Muscle layer of duodenum (tissue), 2 donors: ENCODE results near the gene PPP2R2C.

Experiments used
- H3K27ac ChIP-seq: one replicate; pipeline ENCODE4 v1.7.0; 2013; ENCODE audit warnings: mild to moderate bottlenecking, low read length
- H3K27me3 ChIP-seq: one replicate; pipeline ENCODE4 v1.7.0; 2013; ENCODE audit warnings: low read depth, mild to moderate bottlenecking, control low read depth, low read length
- H3K36me3 ChIP-seq, 2 donors: one replicate each; pipeline ENCODE4 v1.7.0; 2013; ENCODE audit warnings: low read length in 2 of 2, control low read depth in 1 of 2, mild to moderate bottlenecking in 1 of 2; ENCODE audit not compliant: insufficient read depth in 2 of 2, control insufficient read depth in 1 of 2
- H3K4me1 ChIP-seq, 2 donors: one replicate each; pipeline ENCODE4 v1.7.0; 2013; ENCODE audit warnings: low read length in 2 of 2, mild to moderate bottlenecking in 2 of 2, control low read depth in 1 of 2, moderate library complexity in 1 of 2; ENCODE audit not compliant: insufficient read depth in 2 of 2, control insufficient read depth in 1 of 2
- H3K4me3 ChIP-seq, 2 donors: one replicate each; pipeline ENCODE4 v1.7.0; 2013; ENCODE audit warnings: low read length in 2 of 2, low read depth in 1 of 2, mild to moderate bottlenecking in 1 of 2
- H3K9me3 ChIP-seq, 2 donors: one replicate each; pipeline ENCODE4 v1.7.0; 2013; ENCODE audit warnings: low read length in 2 of 2, control low read depth in 1 of 2, mild to moderate bottlenecking in 1 of 2; ENCODE audit not compliant: control insufficient read depth in 1 of 2
- donor health status: healthy.

Gene PPP2R2C

DNA sequence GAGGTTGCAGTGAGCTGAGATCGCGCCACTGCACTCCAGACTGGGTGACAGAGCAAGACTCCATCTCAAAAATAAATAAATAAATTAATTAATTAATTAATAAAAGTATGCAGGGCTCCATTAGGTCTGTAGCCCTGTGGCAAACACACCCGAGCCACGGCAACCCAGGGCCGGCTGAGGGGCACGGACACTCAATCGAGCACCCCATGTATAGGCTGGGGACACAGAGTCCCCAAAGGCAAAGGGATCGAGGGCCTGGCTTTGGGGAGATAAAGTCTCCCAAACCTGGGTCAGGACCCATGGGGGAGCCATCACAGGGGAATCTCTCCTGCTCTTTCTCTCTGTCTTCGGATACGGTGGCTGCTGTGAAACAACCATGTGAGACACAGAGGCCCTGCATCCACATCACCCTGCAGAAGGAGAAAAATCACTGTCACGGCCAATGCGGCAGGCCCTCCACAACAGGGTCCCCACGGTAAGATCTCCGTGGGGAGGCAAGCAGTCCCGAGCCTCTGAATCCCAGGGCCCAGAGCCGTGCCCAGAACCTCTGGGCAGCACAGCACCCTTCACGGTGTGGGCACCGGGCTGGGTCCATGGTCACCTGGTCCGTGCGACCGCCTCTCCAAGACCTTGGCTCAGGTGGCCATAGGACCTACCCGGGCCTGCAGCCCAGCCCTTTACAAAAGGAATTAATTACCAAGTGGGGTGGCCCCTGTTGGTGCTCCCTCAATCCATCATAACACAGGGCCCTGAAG lies 121.0 kb downstream of the PPP2R2C start:
- H3K27ac ChIP-seq = no peak overlapping the region
- H3K36me3 ChIP-seq = no peaks in the 10 kb centered on the region
- H3K9me3 ChIP-seq = no peaks in the 10 kb centered on the region
- H3K27me3 ChIP-seq = no peaks in the 10 kb centered on the region
- H3K4me1 ChIP-seq = no peaks in the 10 kb centered on the region
- no peak overlapping the region for H3K4me3 ChIP-seq

- no peak overlapping the region for H3K4me3 ChIP-seq
These were observed 121.8 kb downstream of the PPP2R2C start for GRCh38 chr4:6350646-6351045.

DNA sequence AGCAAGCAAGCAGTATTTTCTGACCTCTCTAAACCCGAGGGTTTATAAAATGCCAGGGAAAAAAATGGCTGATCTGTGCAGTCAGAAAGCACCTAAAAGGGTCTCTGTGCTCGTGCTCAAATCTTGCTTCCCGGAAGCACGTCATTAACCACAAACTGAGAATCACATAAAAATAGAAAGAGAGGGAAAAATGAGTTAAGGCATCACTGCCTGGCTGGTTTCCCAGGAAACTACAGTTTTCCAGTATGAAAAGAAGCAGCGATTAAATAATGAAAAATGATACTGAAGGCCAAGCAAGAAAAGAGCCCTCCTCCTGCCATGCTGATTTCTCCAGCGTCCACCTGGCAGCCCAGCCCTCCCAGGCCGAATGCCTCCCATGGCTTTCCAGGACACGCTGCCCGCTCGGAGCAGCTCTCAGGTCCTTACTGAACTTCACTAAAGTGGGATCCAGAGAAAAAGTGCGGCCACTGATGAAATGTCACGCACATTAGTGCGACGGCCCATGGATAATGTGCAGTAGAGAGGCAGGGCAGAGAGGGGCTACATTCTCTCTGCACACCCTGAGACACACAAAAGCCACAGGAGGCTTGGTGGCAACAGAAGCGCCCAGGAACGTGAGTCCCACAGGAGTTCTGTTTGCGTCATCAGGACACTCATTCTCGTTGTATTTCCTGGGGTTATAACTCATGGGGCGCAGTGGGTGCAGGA lies 122.4 kb downstream of the PPP2R2C start:
- Histone ChIP-seq H3K9me3 (peaks cover 0 to 4% of the 10 kb centered on the region in 2 donors), H3K27ac (no peak overlapping the region), H3K27me3 (no peaks in the 10 kb centered on the region), H3K4me1 (no peaks in the 10 kb centered on the region), H3K36me3 (no peaks in the 10 kb centered on the region), H3K4me3 (no peak overlapping the region)

More at GRCh38 chr4:6350646-6351045, 121.8 kb downstream of the PPP2R2C start:
- Histone ChIP-seq H3K4me1 (no peaks in the 10 kb centered on the region), H3K27me3 (no peaks in the 10 kb centered on the region), H3K9me3 (no peaks in the 10 kb centered on the region), H3K27ac (no peak overlapping the region), H3K36me3 (no peaks in the 10 kb centered on the region)

GRCh38 chr4:6348408-6348807 lies 124.0 kb downstream of the PPP2R2C start:
- H3K36me3 ChIP-seq = no peaks in the 10 kb centered on the region
- H3K4me1 ChIP-seq = no peaks in the 10 kb centered on the region
- peaks cover 0 to 4% of the 10 kb centered on the region in 2 donors for H3K9me3 ChIP-seq
- H3K27ac ChIP-seq = no peak overlapping the region
- H3K4me3 ChIP-seq = no peak overlapping the region
- H3K27me3 ChIP-seq = no peaks in the 10 kb centered on the region

DNA sequence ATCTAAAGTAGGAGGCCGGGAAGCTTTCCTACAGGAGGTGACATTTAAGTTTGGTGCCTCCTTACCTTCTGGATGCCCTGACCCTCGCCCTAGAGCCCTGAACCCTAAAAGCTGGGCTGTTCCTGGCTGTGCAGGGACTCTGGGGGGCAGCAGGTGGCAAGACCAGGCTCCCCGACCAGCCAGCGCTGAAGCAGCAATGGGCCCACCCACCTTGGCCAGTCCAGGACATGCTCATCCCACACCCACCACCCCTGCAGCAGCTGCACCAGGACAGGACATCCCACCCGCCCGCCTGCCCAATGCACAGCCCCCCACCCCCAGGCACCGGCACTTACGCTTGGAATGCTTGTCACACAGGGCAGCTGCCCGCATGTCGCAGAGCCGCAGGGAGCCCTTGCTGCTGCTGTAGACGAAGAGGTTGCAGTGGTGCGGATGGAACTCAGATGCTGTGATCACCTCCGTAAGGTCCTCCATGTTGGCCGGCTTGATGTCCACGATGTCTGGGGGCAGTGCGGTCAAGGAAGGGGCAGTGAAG lies 124.8 kb downstream of the PPP2R2C start:
- peaks cover 0 to 4% of the 10 kb centered on the region in 2 donors for H3K9me3 ChIP-seq
- H3K27ac ChIP-seq = no peak overlapping the region
- no peaks in the 10 kb centered on the region for H3K36me3 ChIP-seq
- H3K4me1 ChIP-seq = no peaks in the 10 kb centered on the region
- no peak overlapping the region for H3K4me3 ChIP-seq
- H3K27me3 ChIP-seq = no peaks in the 10 kb centered on the region

GRCh38 chr4:6346373-6347110 lies 125.9 kb downstream of the PPP2R2C start:
- H3K4me3 ChIP-seq = no peak overlapping the region
- no peaks in the 10 kb centered on the region for H3K36me3 ChIP-seq
- no peaks in the 10 kb centered on the region for H3K4me1 ChIP-seq
- peaks cover 0 to 4% of the 10 kb centered on the region in 2 donors for H3K9me3 ChIP-seq
- no peak overlapping the region for H3K27ac ChIP-seq
- no peaks in the 10 kb centered on the region for H3K27me3 ChIP-seq

- Histone ChIP-seq H3K4me3 (no peak overlapping the region), H3K36me3 (no peaks in the 10 kb centered on the region), H3K9me3 (peaks cover 0 to 4% of the 10 kb centered on the region in 2 donors), H3K27ac (no peak overlapping the region), H3K4me1 (no peaks in the 10 kb centered on the region), H3K27me3 (no peaks in the 10 kb centered on the region)
These were observed 126.5 kb downstream of the PPP2R2C start for GRCh38 chr4:6345866-6346265.

GRCh38 chr4:6345096-6345830 lies 127.2 kb downstream of the PPP2R2C start:
- Histone ChIP-seq H3K9me3 (peaks cover 0 to 4% of the 10 kb centered on the region in 2 donors), H3K36me3 (no peaks in the 10 kb centered on the region), H3K27me3 (no peaks in the 10 kb centered on the region), H3K4me1 (no peaks in the 10 kb centered on the region), H3K27ac (no peak overlapping the region), H3K4me3 (no peak overlapping the region)

DNA sequence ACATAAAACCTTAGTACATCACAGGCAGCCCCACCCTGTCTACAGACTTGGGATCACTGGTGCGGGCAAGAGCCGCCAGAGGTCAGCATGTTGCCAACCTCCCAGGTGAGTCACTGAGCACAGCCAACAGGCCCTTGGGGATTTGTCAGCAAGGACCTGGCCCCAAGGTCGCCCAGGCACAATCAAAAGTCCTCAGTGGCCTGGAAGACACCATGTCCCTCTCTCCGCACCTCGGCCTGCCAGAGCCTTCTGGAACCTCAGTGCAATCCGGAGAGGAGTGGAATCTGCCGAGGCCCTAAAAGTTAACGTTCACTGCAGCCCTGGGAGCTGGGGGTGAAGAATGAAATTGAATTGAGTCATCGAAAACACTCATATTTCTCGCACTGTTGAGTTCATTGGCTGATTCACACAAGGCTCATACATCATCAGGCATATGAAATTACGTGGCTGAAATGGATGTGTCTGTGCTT lies 128.4 kb downstream of the PPP2R2C start:
- H3K27me3 ChIP-seq = no peaks in the 10 kb centered on the region
- no peak overlapping the region for H3K27ac ChIP-seq

DNA sequence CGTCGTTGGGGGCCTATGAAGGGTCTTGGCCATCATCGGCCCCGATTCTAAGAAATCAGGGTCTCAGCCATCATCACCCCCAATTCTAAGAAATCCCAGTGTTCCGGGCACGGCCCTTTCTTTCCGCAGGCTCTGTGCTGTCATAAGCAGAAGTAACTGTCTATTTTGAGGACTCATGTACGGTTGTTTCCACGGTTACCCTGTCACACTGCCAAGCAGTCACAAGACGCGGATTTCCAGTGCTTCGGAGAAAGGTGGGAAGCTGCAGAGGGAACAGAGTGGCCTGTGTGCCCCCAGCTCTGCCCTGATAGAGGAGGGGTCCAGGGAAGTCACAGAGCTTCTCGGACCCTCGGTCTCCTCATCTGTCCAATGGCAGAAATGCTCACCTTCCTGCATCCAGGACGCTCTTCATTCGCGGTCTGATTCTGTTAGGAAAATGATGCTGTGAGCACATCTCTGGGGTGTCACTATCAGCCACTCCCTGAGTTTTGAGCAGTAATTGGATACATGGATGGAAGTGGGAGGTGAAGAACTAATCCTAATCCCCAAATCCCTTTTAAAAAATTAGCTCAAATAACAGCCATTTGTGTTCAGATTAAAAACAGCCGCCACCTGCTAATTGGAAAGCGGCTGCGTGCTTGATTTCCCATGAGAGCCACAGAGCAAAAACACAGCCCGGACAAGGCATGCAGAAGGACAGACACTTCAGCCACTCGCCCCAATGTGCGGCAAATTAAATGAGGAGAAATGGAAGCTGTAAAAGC lies 129.7 kb downstream of the PPP2R2C start:
- Histone ChIP-seq H3K4me3 (no peak overlapping the region), H3K4me1 (no peaks in the 10 kb centered on the region), H3K27ac (no peak overlapping the region), H3K9me3 (peaks cover 0 to 4% of the 10 kb centered on the region in 2 donors), H3K27me3 (no peaks in the 10 kb centered on the region), H3K36me3 (no peaks in the 10 kb centered on the region)

More for the DNA sequence above, 128.4 kb downstream of the PPP2R2C start:
- no peak overlapping the region for H3K4me3 ChIP-seq
- H3K9me3 ChIP-seq = peaks cover 0 to 4% of the 10 kb centered on the region in 2 donors
- no peaks in the 10 kb centered on the region for H3K4me1 ChIP-seq
- H3K36me3 ChIP-seq = no peaks in the 10 kb centered on the region
